Measurements from ENCODE around the gene SSH3.

DNA sequence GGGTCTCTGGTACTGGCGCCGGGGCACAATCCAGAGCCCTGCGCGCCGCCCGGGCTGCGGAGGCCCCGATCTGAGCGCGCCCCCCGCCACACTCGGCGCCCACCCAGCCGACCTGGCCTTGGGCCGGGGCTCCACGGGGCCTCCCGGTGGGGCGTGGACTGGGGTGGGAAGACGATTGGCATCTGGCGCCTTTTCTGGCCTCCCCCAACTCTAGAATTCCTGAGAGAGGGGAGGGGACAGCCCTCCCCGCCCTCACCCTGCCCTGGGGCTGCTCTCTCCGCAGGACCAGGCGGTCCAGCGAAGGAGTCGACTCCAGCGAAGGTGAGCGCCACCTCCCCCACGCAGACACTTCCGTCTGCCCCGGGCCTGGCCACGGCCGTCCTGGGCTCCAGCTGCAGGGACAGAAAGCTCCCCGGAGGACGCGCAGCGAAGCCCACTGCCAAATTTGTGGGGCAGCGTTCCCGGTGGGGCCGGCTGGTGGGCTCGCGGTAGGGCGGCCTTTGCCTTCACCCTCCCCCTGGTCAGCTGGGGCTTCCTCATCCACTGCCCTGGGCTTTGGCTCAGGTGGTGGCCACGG lies 593 bp downstream of the SSH3 start:
- TF ChIP-seq, protein P1, sequence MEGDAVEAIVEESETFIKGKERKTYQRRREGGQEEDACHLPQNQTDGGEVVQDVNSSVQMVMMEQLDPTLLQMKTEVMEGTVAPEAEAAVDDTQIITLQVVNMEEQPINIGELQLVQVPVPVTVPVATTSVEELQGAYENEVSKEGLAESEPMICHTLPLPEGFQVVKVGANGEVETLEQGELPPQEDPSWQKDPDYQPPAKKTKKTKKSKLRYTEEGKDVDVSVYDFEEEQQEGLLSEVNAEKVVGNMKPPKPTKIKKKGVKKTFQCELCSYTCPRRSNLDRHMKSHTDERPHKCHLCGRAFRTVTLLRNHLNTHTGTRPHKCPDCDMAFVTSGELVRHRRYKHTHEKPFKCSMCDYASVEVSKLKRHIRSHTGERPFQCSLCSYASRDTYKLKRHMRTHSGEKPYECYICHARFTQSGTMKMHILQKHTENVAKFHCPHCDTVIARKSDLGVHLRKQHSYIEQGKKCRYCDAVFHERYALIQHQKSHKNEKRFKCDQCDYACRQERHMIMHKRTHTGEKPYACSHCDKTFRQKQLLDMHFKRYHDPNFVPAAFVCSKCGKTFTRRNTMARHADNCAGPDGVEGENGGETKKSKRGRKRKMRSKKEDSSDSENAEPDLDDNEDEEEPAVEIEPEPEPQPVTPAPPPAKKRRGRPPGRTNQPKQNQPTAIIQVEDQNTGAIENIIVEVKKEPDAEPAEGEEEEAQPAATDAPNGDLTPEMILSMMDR (IDR thresholded peaks at IDR 0.05; ENCODE audit: low read depth, low read length, poor library complexity, severe bottlenecking): no peak
- TF ChIP-seq EZH2phosphoT487 (IDR thresholded peaks at IDR 0.05; ENCODE audit: borderline replicate concordance, low read length): no peak

Data from DOHH2 (cell line).